Endothelial cell of umbilical vein (primary cell): Measurements from ENCODE around the gene FUT7. TPM values are rescaled to one million over a fixed set of nuclear protein-coding genes. Genes with fewer than 3 reads are reported as not detected.

Source experiments
- BruUV-seq: library from RNA; stranded (reverse); fragments of 400-500 nt; replicated peaks from 2 replicates; lab custom pipeline; 2021; lab: Mats Ljungman, UMichigan
- CTCF ChIA-PET: fragments of 300-600, 350-600 bp; sonication (Branson Sonifier 250); formaldehyde crosslinking; loops from one replicate; lab custom pipeline; 2021; ENCODE audit warnings: antibody characterized with exemption, inconsistent platforms; lab: Charles Lee
- POLR2A ChIA-PET: fragments of 300-600, 350-600 bp; sonication (Branson Sonifier 250); formaldehyde crosslinking; loops from one replicate; lab custom pipeline; 2021; ENCODE audit warnings: antibody characterized with exemption, inconsistent platforms; lab: Charles Lee
- DNase-seq: peaks from one replicate; pipeline ENCODE4 v3.0.0-alpha.2; 2011; ENCODE audit warnings: low read depth, low spot score
- FAIRE-seq: peaks from 2 replicates; lab custom pipeline; 2011; peaks lifted over from hg19 to GRCh38; lab: Jason Lieb, UNC
- H2AFZ ChIP-seq: 2 replicates; pipeline ENCODE4 v1.6.0; 2012; ENCODE audit warnings: low read depth, low read length, control low read depth, inconsistent platforms
- H3K27ac ChIP-seq: 2 replicates; pipeline ENCODE4 v1.5.1; 2011; ENCODE audit warnings: low read depth, mild to moderate bottlenecking, control low read depth, low read length, moderate library complexity; ENCODE audit not compliant: insufficient read depth
- H3K27me3 ChIP-seq, 2 experiments: 2 replicates each; pipeline versions ENCODE4 v1.6.0 to v1.6.1; 2011; ENCODE audit warnings: low read length in 2 of 2, mixed read lengths in 1 of 2; ENCODE audit not compliant: control insufficient read depth in 2 of 2, insufficient read depth in 2 of 2
- H3K36me3 ChIP-seq, 2 experiments: 2 replicates in 1 of 2; 3 replicates in 1 of 2; pipeline ENCODE4 v1.5.1; 2011; ENCODE audit warnings: low read length in 2 of 2, mild to moderate bottlenecking in 1 of 2, moderate library complexity in 1 of 2; ENCODE audit not compliant: control insufficient read depth in 2 of 2, insufficient read depth in 2 of 2; ENCODE audit errors: extremely low read depth in 1 of 2
- H3K4me1 ChIP-seq: 3 replicates; pipeline ENCODE4 v1.5.1; 2011; ENCODE audit warnings: mild to moderate bottlenecking, low read length; ENCODE audit not compliant: control insufficient read depth, insufficient read depth; ENCODE audit errors: extremely low read depth
- H3K4me2 ChIP-seq: 2 replicates; pipeline ENCODE4 v1.6.1; 2011; ENCODE audit warnings: low read length, control low read depth, mixed read lengths; ENCODE audit not compliant: insufficient read depth
- H3K4me3 ChIP-seq, 3 experiments: fragments of 200-600 bp in 1 of 3; sonication (generic), shearing (Covaris generic) in 1 of 3; replicated peaks in 1 of 3; 2 replicates each; pipeline ENCODE4 v1.5.1; 2011 to 2016; ENCODE audit warnings: control low read depth in 3 of 3, low read length in 3 of 3, mild to moderate bottlenecking in 2 of 3, inconsistent platforms in 1 of 3, low read depth in 1 of 3, moderate library complexity in 1 of 3; ENCODE audit not compliant: insufficient read depth in 1 of 3
- H3K79me2 ChIP-seq: 2 replicates; pipeline ENCODE4 v1.6.0; 2012; ENCODE audit warnings: low read length, inconsistent platforms; ENCODE audit not compliant: control insufficient read depth, insufficient read depth
- H3K9ac ChIP-seq: replicated peaks from 2 replicates; pipeline ENCODE3; 2011; ENCODE audit warnings: low read length, control low read depth; ENCODE audit not compliant: insufficient read depth; ENCODE audit errors: extremely low read depth
- H3K9me1 ChIP-seq: replicated peaks from 3 replicates; pipeline ENCODE4 v1.6.0; 2011; ENCODE audit warnings: mild to moderate bottlenecking, low read length; ENCODE audit not compliant: control insufficient read depth, insufficient read depth; ENCODE audit errors: extremely low read depth
- H3K9me3 ChIP-seq: replicated peaks from 2 replicates; pipeline ENCODE4 v1.5.1; 2012; ENCODE audit warnings: low read length, inconsistent platforms; ENCODE audit not compliant: control insufficient read depth, insufficient read depth
- H4K20me1 ChIP-seq: replicated peaks from 2 replicates; pipeline ENCODE3; 2011; ENCODE audit warnings: mild to moderate bottlenecking, low read length; ENCODE audit not compliant: control insufficient read depth, insufficient read depth; ENCODE audit errors: extremely low read depth
- EZH2 ChIP-seq: IDR thresholded peaks from 2 replicates; pipeline ENCODE4 v1.6.1; 2012; ENCODE audit warnings: borderline replicate concordance, low read depth, mild to moderate bottlenecking, moderate library complexity, low read length, inconsistent platforms; ENCODE audit not compliant: severe bottlenecking
- FOS ChIP-seq: IDR thresholded peaks from 2 replicates; pipeline ENCODE4 v1.6.1; 2011; ENCODE audit warnings: mild to moderate bottlenecking, low read length, moderate library complexity, borderline replicate concordance; ENCODE audit not compliant: insufficient read depth
- GATA2 ChIP-seq: IDR thresholded peaks from 2 replicates; pipeline ENCODE4 v1.7.0; 2011; ENCODE audit warnings: low read depth, mild to moderate bottlenecking, moderate library complexity, mixed read lengths, low read length; ENCODE audit not compliant: insufficient read length, insufficient read depth
- JUN ChIP-seq: IDR thresholded peaks from 2 replicates; pipeline ENCODE4 v1.6.1; 2011; ENCODE audit warnings: borderline replicate concordance, low read depth; ENCODE audit not compliant: insufficient read length, insufficient read depth
- MAX ChIP-seq: IDR thresholded peaks from 2 replicates; pipeline ENCODE4 v1.6.1; 2011; ENCODE audit not compliant: insufficient read depth, insufficient read length
- MYC ChIP-seq: IDR thresholded peaks from one replicate; pipeline ENCODE4 v1.6.1; 2011; ENCODE audit warnings: mild to moderate bottlenecking, low read depth, low read length
- POLR2A ChIP-seq: IDR thresholded peaks from 2 replicates; pipeline ENCODE4 v1.6.1; 2012; ENCODE audit warnings: low read depth, mild to moderate bottlenecking, control low read depth, low read length
- POLR2AphosphoS5 ChIP-seq: IDR thresholded peaks from 2 replicates; pipeline ENCODE4 v1.6.1; 2012; ENCODE audit warnings: low read depth, mild to moderate bottlenecking, control low read depth, low read length, moderate library complexity; ENCODE audit not compliant: insufficient read depth
- dilution Hi-C: fragments of 300-500 bp; cut with MboI; formaldehyde crosslinking; loops from one replicate; pipeline ENCODE4 v1.15.0; 2019; ENCODE audit warnings: low sequenced_read_pairs; ENCODE audit not compliant: extremely low pct_ligation_motif_present
- intact Hi-C: fragments of 100-400 bp; cut with micrococcal nuclease; formaldehyde crosslinking; loops from one replicate; pipeline ENCODE4 v1.10.0; 2022
- polyA plus RNA-seq, 4 experiments: library from polyadenylated mRNA; depleted of rRNA in 3 of 4; stranded (reverse) in 3 of 4; unstranded in 1 of 4; fragments of >200 nt; gene quantifications; 2 replicates each; pipeline versions ENCODE4 v1.2.1 to v1.2.3, GENCODE V29; 2011 to 2012; ENCODE audit warnings: missing spikeins in 1 of 4
- total RNA-seq: library from RNA; stranded (reverse); gene quantifications from 2 replicates; pipeline ENCODE4 v1.2.3, GENCODE V29; 2021
- TF ChIP-seq, protein P1 (sequence below), 2 donors: IDR thresholded peaks; 1 replicate in 1 of 2; 2 replicates in 1 of 2; pipeline ENCODE4 v1.5.1; 2011; ENCODE audit warnings: low read length in 2 of 2, mild to moderate bottlenecking in 2 of 2, moderate library complexity in 2 of 2, control low read depth in 1 of 2, inconsistent platforms in 1 of 2, low read depth in 1 of 2; ENCODE audit not compliant: insufficient read depth in 1 of 2; ENCODE audit errors: extremely low read depth in 1 of 2

Gene FUT7
- total and polyA plus RNA-seq, 2 donors (not counting 3 experiments of a cell fraction or from before 2014, with no cell fraction given) = not detected

GRCh38 chr9:137013571-137013940, 18.3 kb downstream of the FUT7 start:
- H2AFZ ChIP-seq = no peak overlapping the region
- no peaks in the 10 kb centered on the region for H3K27me3 ChIP-seq
- H3K4me2 ChIP-seq = no peak overlapping the region
- no peaks in the 10 kb centered on the region for H3K9me3 ChIP-seq
- no peaks in the 10 kb centered on the region for H4K20me1 ChIP-seq
- ChIA-PET CTCF (interaction anchor here (1.2 kb wide), 1 partner anchor 16 kb away, joined by 3 read pairs; no protein-coding TSS in a partner anchor), POLR2A (no interaction called here)
- BruUV-seq = no TSS peak
- no peaks in the 10 kb centered on the region for H3K36me3 ChIP-seq
- H3K9ac ChIP-seq = no peak overlapping the region
- FAIRE-seq (no peak), DNase-seq (no peak)
- no peaks in the 10 kb centered on the region for H3K9me1 ChIP-seq
- intact Hi-C loops = no loop called here
- no peak for TF ChIP-seq GATA2
- no peak for TF ChIP-seq EZH2
- no peak for TF ChIP-seq MAX
- TF ChIP-seq FOS = no peak
- TF ChIP-seq JUN = no peak
- TF ChIP-seq, protein P1, sequence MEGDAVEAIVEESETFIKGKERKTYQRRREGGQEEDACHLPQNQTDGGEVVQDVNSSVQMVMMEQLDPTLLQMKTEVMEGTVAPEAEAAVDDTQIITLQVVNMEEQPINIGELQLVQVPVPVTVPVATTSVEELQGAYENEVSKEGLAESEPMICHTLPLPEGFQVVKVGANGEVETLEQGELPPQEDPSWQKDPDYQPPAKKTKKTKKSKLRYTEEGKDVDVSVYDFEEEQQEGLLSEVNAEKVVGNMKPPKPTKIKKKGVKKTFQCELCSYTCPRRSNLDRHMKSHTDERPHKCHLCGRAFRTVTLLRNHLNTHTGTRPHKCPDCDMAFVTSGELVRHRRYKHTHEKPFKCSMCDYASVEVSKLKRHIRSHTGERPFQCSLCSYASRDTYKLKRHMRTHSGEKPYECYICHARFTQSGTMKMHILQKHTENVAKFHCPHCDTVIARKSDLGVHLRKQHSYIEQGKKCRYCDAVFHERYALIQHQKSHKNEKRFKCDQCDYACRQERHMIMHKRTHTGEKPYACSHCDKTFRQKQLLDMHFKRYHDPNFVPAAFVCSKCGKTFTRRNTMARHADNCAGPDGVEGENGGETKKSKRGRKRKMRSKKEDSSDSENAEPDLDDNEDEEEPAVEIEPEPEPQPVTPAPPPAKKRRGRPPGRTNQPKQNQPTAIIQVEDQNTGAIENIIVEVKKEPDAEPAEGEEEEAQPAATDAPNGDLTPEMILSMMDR (IDR thresholded peaks at IDR 0.05; ENCODE audit: extremely low read depth in 1 of 2, insufficient read depth in 1 of 2, low read depth in 1 of 2, low read length in 2 of 2) = no peak
- TF ChIP-seq POLR2AphosphoS5 = no peak
- no peak for TF ChIP-seq MYC
- no peak for TF ChIP-seq POLR2A
- H3K27ac ChIP-seq = no peak overlapping the region
- no peak overlapping the region for H3K4me3 ChIP-seq
- H3K4me1 ChIP-seq = no peaks in the 10 kb centered on the region
- H3K79me2 ChIP-seq = no peaks in the 10 kb centered on the region
- dilution Hi-C loops = no loop called here
